ENCODE results near the gene SLC35G4. TPM values are rescaled to one million over a fixed set of nuclear protein-coding genes. Genes with fewer than 3 reads are reported as not detected.
"Not testable (repeated sequence)": the region's sequence is repeated elsewhere in the genome, so short reads cannot be mapped to it uniquely, and the experiment has no call there.

The SLC35G4 gene
- total RNA-seq, 1 donor: not detected

- not testable (repeated sequence) for DNase-seq (ENCODE audit: low read depth in 2 of 3, low spot score in 2 of 3)
Measured at GRCh38 chr18:11613073-11613472, 3.7 kb downstream of the SLC35G4 start.

DNA sequence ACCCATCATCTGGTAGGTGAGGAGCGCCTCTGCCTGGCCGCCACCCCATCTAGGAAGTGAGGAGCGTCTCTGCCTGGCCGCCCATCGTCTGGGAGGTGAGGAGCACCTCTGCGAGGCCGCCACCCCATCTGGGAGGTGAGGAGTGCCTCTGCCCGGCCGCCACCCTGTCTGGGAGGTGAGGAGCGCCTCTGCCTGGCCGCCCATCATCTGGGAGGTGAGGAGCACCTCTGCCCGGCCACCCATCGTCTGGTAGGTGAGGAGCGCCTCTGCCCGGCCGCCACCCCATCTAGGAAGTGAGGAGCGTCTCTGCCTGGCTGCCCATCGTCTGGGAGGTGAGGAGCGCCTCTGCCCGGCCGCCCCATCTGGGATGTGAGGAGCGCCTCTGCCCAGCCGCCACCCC is 4.2 kb downstream of the SLC35G4 start:
- not testable (repeated sequence) for DNase-seq (ENCODE audit: low read depth in 2 of 3, low spot score in 2 of 3)

DNA sequence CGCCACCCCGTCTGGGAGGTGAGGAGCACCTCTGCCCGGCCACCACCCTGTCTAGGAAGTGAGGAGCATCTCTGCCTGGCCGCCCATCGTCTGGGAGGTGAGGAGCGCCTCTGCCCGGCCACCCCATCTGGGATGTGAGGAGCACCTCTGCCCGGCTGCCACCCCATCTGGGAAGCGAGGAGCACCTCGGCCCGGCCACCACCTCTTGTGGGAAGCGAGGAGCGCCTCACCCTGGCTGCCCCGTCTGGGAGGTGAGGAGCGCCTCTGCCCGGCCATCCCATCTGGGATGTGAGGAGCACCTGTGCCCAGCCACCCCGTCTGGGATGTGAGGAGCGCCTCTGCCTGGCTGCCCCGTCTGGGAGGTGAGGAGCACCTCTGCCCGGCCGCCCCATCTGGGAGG is 4.6 kb downstream of the SLC35G4 start:
- DNase-seq (ENCODE audit: low read depth in 2 of 3, low spot score in 2 of 3): not testable (repeated sequence)

GRCh38 chr18:11614981-11615380 is 5.6 kb downstream of the SLC35G4 start:
- not testable (repeated sequence) for DNase-seq (ENCODE audit: low read depth in 2 of 3, low spot score in 2 of 3)

DNA sequence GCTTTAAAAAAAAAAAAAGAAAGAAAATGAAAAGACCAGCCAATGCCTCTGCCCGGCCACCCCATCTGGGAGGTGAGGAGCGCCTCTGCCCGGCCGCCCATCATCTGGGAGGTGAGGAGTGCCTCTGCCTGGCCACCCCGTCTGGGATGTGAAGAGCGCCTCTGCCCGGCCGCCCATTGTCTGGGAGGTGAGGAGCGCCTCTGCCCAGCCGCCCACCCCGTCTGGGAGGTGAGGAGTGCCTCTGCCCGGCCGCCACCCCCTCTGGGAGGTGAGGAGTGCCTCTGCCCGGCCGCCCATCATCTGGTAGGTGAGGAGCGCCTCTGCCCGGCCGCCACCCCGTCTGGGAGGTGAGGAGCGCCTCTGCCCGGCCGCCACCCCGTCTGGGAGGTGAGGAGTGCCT is 37.9 kb downstream of the SLC35G4 start:
- not testable (repeated sequence) for DNase-seq (ENCODE audit: low read depth in 2 of 3, low spot score in 2 of 3)

DNA sequence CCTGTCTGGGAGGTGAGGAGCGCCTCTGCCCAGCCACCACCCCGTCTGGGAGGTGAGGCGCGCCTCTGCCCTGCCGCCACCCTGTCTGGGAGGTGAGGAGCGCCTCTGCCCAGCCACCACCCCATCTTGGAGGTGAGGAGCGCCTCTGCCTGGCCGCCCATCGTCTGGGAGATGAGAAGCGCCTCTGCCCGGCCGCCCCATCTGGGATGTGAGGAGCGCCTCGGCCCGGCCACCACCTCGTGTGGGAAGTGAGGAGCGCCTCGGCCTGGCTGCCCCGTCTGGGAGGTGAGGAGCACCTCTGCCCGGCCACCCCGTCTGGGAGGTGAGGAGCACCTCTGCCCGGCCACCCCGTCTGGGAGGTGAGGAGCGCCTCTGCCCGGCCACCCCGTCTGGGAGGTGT is 38.4 kb downstream of the SLC35G4 start:
- DNase-seq (ENCODE audit: low read depth in 2 of 3, low spot score in 2 of 3): not testable (repeated sequence)

DNA sequence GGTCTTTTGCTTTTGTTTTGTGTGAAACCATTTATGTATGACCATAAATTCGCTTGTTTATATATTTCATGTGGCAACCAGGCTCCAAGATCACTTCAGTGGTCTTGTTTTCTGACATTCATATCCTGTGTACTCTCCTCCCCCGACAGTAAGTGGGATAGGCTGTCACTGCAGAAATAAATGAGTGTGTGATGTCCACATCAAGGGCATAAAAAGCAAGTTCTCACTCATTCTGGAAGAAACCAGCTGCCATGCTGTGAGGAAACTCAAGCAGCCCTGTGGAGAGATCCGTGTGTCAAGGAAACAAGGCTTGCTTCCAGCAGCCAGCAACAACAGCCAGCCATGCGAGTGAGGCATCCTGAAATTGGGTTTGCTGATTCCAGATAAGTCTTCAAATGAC is 40.4 kb downstream of the SLC35G4 start:
- no peak for DNase-seq (ENCODE audit: low read depth in 2 of 3, low spot score in 2 of 3)

DNA sequence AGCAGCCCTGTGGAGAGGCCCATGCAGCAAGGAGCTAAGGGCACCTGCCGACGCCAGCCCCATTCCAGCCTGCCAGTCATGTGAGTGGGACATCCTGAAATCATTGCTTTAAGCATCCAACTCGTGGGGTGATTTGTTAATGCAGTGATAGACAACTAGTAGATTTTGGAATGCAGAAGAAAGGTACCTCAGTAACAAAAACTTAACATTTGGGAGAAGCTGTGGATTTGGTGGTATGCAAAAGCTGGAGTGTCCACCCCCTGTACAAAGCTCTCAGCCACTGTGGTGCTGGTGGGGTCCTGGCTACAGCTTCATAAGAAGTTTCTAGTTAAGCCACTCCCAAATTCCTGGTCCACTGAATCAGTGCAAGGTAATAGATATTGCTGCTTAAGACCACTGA is 42.5 kb downstream of the SLC35G4 start:
- DNase-seq (ENCODE audit: low read depth in 2 of 3, low spot score in 2 of 3): no peak

GRCh38 chr18:11653521-11653920 is 44.1 kb downstream of the SLC35G4 start:
- DNase-seq (ENCODE audit: low read depth in 2 of 3, low spot score in 2 of 3): no peak

- DNase-seq (ENCODE audit: low read depth in 2 of 3, low spot score in 2 of 3): peak in 2 of 3 donors; percentile 39 to 56
Measured at GRCh38 chr18:11654736-11655605, 45.6 kb downstream of the SLC35G4 start.

DNA sequence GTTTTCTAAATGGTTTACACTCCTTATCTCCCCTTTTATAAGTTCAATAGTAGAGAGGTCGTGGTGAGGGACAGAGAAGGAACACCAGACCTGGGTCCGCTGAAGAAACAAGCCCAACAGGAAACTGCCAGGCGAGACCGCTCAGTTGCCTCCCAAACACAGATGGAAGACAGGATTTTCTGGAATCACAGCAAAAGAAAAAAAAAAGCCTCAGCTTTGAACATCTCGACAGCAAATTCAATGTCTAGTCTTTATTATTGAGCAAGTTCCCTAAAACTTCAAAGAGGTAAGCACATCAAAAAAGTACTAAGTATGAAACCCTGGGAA is 46.2 kb downstream of the SLC35G4 start:
- DNase-seq (ENCODE audit: low read depth in 2 of 3, low spot score in 2 of 3): no peak

- no peak for DNase-seq (ENCODE audit: low read depth in 2 of 3, low spot score in 2 of 3)
Measured at GRCh38 chr18:11657152-11657551, 47.8 kb downstream of the SLC35G4 start.

DNA sequence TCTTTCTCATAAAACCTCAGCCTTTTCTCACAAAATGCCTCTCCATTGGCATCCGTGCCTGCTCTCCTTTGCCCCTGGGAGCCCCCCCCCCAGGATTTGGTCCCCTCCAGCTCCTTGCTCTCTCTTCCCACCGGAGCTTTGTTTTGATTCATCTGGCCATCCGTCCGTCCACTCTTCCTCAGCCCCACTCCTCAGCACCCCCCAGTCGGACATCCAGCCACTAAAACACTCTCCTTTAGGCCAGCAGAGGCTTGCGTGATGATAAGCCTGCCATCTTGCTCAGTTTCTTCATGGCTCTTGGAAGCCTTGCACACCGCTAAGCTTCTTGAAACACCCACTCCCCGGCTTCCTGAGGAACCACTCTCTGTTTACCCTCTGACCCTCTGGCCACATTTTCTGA is 48.2 kb downstream of the SLC35G4 start:
- DNase-seq (ENCODE audit: low read depth in 2 of 3, low spot score in 2 of 3): no peak

- no peak for DNase-seq (ENCODE audit: low read depth in 2 of 3, low spot score in 2 of 3)
Measured at GRCh38 chr18:11658019-11658418, 48.6 kb downstream of the SLC35G4 start.

DNA sequence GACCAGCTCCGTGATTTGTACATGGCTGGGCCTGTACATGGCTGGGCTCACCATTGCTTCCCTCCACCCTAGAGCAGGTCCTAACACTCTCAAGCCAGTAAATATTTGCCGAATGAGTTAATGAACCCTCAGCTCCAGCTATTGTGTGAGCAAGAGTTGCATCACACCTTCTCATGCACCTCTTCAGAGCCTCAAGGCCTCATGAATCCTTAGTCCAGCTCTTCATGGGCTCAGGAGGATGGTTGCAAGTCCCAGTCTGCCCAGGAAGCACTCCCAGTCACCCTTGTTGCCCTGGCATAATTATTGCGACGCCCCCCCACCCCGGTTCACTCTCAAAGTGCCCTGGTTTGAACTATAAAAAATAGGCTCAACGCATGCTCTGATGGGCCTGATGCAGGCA is 49.6 kb downstream of the SLC35G4 start:
- DNase-seq (ENCODE audit: low read depth in 2 of 3, low spot score in 2 of 3): no peak

Small RNAs within 50 kb of the gene (small RNA-seq; reads per million reads assigned to genes)
- not detected for gene AP001120.4

Other genes with a start within 250 kb of the SLC35G4 start
- gene GNAL, start 79.7 kb downstream of the SLC35G4 start, total RNA-seq: 0.27 TPM
- 71.6 TPM for gene CHMP1B, start 241.8 kb downstream of the SLC35G4 start, total RNA-seq

All from hematopoietic multipotent progenitor cell (in vitro differentiated cells).